Cardiac fibroblast (primary cell): ENCODE results near the gene ADD1.
A peak's percentile ranks its signal among the peaks of the same experiment; 100 is the strongest.

Experiments used
- DNase-seq, 2 donors: peaks; one replicate each; pipeline versions ENCODE4 v3.0.0 to v3.0.0-alpha.2; 2010; ENCODE audit warnings: low read depth in 2 of 2
- H3K4me3 ChIP-seq, 2 donors: replicated peaks in 1 of 2; 1 replicate in 1 of 2; 2 replicates in 1 of 2; pipeline ENCODE4 v1.5.1; 2011; ENCODE audit warnings: low read depth in 2 of 2, low read length in 2 of 2, mild to moderate bottlenecking in 2 of 2, moderate library complexity in 1 of 2
- TF ChIP-seq, protein P1 (sequence below): IDR thresholded peaks from one replicate; pipeline ENCODE4 v1.5.1; 2011; ENCODE audit warnings: low read depth, mild to moderate bottlenecking, low read length, inconsistent platforms

The ADD1 gene

DNA sequence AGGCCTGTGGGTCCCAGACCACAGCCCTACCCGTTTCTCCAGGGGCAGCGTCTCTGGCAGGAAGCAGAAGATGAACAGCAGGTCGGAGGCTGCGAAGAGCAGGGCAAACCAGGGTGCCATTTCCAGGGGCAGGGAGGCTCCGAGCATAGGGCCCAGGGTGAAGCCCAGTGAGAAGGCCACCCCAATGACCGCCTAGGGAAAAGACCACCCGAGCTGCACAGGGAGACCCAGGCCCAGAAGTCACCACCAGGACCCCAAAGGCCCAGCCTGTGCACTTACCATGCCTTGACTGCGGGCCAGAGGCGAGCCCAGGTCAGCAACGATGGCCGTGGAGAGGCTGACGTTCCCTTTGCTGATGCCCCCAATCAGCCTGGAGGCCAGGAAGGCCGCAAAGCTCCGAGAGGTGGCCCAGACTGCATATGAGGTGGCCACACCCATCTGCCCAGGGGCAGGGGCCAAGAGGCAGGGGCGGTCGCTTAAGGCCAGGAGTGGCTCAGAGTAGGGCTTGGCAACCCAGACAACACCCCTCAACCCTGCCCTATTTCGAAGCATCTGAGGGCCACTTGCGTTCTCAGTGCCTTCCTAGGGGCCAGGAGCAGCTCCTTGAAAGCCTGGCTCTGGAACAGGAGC lies 88.8 kb downstream of the ADD1 start:
- TF ChIP-seq, protein P1, sequence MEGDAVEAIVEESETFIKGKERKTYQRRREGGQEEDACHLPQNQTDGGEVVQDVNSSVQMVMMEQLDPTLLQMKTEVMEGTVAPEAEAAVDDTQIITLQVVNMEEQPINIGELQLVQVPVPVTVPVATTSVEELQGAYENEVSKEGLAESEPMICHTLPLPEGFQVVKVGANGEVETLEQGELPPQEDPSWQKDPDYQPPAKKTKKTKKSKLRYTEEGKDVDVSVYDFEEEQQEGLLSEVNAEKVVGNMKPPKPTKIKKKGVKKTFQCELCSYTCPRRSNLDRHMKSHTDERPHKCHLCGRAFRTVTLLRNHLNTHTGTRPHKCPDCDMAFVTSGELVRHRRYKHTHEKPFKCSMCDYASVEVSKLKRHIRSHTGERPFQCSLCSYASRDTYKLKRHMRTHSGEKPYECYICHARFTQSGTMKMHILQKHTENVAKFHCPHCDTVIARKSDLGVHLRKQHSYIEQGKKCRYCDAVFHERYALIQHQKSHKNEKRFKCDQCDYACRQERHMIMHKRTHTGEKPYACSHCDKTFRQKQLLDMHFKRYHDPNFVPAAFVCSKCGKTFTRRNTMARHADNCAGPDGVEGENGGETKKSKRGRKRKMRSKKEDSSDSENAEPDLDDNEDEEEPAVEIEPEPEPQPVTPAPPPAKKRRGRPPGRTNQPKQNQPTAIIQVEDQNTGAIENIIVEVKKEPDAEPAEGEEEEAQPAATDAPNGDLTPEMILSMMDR, result no peak
- DNase-seq, result no peak
- no peak overlapping the region for H3K4me3 ChIP-seq

DNA sequence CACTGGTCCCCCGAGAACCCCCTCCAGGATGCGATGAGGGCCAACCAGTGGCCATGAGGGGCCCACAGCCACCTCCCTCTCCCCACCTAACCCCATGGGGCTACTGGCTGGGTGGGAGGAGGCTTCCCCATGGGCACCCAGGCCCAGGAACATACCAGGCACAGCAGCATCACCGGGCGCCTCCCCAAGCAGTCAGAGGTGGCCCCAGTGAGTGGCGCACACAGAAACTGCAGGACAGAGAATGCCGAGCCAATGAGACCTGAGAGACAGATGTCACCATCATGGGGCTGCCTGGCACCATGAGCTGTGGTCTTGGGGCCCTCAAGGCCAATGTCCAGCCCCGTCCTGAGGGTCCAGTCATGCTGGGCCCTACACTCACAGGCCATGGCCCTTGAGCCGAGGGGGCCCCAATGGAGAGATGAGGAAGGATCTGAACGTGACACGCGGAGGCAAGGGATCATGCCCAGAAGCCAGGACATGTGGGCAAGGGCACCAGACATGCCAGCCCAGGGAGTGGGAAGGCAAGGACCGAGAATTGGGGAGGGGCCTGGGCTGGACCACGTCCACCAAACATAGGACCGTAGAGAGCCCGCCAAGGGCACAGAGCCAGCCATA lies 89.4 kb downstream of the ADD1 start:
- no peak for DNase-seq
- H3K4me3 ChIP-seq, result peak overlapping the region; percentile 69 to 83
- TF ChIP-seq, protein P1, result no peak

- TF ChIP-seq, protein P1, result no peak
- DNase-seq, result no peak
- peak overlapping the region; percentile 69 to 83 for H3K4me3 ChIP-seq
Measured at GRCh38 chr4:2933566-2934076, 90.0 kb downstream of the ADD1 start.

GRCh38 chr4:2934077-2934812 lies 90.6 kb downstream of the ADD1 start:
- DNase-seq, result peak; percentile 52 to 63
- H3K4me3 ChIP-seq, result peak overlapping the region; percentile 69 to 83
- TF ChIP-seq, protein P1, result no peak

GRCh38 chr4:2934813-2935761 lies 91.4 kb downstream of the ADD1 start:
- DNase-seq, result peak; percentile 89 to 91
- peak overlapping the region; percentile 79 to 83 for H3K4me3 ChIP-seq
- TF ChIP-seq, protein P1, result no peak
